Eye (tissue), 1 donor: ENCODE measurements around the gene TP53BP2.
A peak's percentile ranks its signal among the peaks of the same experiment; 100 is the strongest.
"Not testable (repeated sequence)": the region's sequence is repeated elsewhere in the genome, so short reads cannot be mapped to it uniquely, and the experiment has no call there.

ENCODE experiments used
- DNase-seq: peaks from one replicate; pipeline ENCODE4 v3.0.0-alpha.2; 2015

The TP53BP2 gene

DNA sequence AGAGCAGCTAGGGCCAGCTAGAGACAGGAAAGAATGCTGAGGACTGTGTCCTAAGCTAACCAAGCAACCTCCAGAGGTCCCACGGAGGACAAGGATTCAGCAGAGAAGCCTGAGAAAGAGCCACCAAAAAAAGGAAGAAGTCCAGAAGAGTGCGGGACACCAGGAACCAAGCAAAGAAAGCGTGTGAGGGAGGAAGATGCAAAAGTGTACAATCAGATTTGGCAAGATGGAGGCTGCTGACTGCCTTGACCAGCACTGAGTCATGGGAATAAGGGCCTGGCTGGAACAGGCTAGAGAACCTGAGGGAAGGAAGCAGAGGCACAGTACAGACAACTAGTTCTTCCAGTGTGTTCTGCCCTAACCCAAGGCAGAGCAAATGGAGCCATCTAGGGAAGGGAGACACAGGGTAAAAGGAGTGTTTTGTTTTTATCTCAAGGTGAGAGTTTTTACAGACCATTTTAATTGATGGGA, 18.5 kb downstream of the TP53BP2 start:
- DNase-seq = no peak

DNA sequence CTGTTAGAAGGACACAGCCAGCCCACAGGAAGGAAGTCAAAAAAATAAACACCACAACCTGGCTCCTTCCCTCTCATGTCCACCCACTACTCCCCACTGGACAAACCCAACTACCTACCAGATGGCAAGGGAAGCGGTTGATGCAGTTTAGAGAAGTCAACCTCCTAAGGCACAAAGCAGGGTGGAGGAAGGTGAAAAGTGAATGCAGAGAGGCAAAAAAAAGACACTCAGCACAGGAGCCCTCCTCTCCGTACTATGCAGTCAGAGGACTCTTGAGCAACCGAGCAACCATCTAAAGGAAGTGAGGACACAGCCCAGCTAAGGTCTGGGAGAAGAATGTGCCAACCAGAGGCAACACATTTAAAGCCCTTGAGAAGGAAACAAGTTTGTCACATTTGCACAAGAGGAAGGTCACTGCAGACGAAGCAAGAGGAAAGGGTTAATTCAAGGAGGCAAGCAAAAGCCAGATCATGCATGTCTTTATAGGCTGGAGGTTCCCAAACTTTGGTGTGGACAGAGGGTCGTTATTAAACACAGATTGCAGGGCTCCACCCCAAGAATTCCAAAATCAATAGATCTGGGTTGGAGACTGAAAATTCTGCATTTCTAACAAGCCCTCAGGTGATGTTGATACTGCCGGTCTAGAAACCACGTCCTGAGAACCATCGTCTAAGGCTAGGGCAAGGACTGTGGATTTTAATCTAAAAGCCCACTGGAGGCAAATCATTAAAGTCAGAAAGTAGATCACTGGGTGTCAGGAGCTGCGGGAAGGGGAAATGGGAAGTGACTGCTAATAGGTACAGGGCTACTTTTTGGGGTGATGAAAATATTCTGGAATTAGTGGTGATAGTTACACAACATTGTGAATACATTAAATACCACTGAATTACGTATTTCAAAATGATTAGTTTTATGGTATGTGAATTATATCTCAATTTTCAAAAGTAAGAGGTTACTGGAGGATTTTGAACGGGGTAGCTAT, 19.7 kb downstream of the TP53BP2 start:
- no peak for DNase-seq

DNA sequence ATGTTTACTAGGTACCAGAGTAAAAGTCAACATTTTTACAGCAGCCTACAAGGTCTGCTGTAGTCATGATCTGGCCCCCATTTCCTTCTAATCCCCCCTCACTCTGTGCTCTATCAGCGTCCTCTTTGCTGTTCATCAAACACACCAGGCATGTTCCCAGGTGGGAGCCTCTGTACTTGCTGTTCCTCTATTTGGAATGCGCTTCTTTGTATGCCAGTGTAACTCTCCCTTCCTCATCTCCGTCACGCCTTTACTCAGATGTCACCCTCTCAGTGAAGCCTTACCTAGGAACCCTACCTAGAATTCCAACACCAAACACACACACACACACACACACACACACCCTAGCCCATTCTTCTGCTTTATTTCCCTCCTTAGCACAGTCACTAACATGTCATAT, 21.0 kb downstream of the TP53BP2 start:
- no peak for DNase-seq

DNA sequence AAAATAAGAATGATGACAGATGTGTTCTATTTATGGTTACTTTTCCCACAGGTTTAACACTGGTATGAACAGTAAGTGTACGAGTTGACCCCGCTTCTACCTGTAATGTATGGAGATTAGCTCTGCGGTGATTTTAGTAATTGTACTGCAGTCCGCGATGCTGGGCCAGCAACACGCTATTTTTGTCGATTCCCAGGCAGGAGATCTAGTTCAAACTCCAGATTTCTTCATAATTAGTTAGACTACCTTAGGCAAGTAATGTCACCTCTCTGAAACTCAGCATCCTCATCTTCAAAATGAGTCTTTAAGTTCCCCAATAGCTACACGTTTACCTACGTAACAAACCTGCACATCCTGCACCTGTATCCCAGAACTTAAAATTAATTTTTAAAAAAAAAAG, 21.5 kb downstream of the TP53BP2 start:
- DNase-seq = no peak

DNA sequence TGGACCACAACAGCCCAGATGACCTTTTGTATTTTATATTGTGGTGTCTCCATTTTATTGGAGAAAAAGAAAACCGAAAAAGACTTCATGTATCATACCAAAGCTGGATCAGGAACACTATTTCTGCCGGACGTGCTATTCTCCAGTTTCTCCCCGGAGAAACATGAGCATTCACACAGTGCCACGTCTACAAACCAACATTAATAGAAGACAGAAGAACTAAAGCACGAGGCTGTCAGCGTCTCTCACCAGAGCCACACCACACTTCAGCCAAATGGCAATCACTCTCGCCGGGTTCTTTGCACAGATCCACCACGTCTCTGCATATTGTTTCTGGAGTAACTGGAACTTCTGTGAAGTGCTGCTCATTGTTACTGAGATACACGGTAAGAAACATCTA, 24.8 kb downstream of the TP53BP2 start:
- DNase-seq = no peak

DNA sequence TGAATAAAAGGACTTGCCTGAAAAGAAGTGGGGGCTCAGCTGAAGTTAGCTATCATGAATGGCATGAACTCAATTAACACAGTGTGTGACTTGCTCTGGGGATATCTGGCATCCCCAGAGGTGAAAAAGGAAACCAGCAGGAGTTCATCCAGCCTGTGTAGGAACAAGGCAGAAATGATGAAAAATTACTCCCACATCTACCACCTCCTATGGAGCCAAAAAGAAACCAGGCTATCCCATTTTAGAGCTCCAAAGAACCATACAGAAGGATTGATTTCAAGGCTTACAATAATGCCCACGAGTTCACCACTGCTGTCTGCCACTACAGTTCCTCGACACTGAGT, 25.3 kb downstream of the TP53BP2 start:
- no peak for DNase-seq

DNA sequence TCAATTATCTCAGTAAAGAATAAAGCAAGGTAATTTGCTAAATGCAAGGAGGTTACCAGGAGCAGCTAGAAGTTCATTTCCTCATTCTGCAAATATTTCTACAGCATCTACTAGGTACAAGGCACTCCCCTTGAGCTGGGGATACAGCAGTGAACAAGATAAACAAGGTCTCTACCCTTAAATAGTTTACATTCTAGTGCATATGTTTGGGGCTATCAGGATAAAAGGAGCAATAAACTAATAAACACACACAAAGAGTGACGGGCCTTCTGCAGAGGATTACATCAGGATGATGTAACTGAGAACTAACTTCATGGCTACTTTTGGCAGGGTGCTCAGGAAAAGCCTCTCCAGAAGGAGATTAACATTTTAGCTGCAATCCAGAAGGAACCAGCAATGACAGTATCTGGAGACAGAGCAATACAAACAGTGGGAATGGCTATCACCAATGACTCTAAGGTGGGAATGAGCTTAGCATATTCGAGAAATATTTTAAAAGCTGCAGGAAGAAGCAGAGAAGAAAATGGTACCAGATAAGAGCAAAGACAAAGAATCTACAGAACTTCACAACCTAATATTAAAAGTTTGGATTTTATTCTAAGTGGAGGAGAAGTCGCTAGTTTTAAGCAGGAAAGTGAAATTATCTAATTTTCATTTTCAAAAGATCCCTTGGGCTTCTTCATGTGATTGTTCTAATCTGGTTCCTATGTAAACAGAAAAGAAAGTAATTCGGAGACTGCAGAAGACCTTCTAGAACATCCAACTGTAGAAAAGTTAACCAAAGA, 25.8 kb downstream of the TP53BP2 start:
- no peak for DNase-seq

DNA sequence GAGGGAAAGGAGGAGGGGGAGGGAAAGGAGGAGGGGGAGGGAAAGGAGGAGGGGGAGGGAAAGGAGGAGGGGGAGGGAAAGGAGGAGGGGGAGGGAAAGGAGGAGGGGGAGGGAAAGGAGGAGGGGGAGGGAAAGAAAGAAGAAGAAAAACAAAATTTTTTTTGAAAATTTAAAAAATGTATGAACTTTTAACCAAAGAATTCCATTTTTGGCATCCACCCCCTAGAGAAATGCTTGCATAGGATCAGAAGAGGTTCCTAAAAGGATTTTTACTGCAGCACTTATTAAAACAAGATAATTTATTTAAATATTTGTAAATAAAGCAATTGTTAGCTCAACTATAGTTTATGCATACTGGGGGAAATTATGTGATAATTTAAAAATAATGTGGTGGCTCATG, 28.5 kb downstream of the TP53BP2 start:
- DNase-seq = not testable (repeated sequence)

DNA sequence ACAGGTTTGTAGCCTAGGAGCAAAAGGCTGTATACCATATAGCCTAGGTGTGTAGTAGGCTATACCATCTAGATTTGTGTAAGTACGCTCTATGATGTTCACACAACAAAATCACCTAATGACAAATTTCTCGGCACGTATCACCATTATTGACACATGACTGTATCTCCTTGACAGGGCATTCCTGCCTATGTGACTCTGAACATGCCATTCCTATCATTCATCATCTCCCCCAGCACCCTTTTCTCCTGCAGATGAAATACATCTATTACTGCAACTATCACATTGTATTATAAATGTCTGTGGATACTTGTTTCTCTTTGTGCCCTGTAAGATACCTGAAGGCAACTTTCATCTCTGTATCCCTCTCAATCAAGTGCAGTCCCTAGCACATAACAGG, 29.9 kb downstream of the TP53BP2 start:
- no peak for DNase-seq

DNA sequence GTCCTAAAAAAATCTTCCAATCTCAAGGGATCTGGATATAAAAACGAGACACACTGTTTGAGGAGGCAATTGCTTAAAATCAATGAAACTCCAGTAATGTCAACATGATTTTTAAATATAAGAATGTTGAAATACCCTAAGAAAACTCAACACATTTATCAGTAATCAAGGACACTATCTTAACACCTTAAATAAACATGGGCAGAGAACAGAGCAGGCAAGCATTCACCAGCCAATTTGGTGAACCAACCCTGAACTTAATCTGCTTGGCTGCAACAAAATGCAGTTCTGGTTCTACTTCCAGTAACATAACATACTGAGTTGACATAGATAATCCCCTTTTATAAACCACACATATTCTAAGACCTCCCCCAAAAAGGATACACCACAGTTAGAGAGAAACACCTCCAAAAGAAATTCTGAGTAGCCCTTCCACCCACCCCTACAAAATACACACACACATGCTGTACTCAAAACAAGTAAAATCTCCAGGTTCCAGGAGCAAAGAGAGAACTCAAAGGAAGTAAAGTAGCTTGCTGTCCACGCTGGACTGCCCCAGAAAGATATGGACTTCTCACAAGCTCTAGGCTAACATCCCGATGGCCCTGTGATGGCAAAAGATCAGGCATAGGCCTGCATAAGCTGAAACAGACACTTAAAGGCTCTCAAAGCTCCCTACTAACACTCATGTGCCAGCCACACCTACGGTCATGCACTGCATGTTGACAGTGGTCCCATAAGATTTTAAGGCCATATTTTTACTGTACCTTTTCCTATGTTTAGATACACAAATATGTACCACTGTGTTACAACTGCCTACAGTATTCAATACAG, 30.5 kb downstream of the TP53BP2 start:
- no peak for DNase-seq

DNA sequence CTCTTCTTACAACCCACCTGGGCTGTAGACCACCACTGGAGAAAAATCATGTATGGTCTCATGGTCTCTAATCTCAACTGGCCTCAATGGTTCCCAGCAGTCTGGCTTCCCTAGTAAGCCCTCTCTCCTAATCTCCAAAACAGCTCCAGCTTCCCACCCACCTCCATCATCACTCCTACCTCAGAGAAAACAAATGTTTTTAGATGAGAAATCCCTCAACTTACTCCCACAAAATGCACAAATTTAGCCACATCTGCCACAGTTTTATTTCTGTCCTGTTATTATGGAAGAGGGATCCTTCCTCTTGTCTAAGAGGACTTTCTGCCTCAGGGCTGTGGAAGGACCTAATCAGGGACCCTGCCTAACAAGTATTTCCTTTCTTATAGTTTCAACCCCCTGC, 32.1 kb downstream of the TP53BP2 start:
- no peak for DNase-seq

DNA sequence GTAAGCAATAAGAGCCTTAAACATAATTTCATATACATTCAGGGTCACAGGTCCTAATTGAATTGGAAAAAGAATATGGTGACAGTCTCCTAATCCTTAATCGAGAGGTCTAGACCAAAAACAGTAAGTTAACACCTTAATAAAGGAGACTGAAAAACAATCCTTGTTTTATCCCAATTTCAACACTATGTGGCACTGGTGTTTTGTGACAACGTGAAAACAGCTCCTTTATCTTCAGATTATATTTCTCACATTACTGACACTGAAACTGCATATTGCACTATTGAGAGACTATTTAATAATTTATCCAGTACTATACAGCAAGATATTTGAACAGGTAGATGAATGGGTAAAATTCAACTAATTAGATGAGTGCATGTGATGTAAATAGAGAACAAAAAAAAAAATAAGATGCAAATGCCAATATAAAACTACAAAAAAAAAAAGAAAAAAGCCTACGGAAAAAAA, 34.1 kb downstream of the TP53BP2 start:
- peak; percentile 65 for DNase-seq

DNA sequence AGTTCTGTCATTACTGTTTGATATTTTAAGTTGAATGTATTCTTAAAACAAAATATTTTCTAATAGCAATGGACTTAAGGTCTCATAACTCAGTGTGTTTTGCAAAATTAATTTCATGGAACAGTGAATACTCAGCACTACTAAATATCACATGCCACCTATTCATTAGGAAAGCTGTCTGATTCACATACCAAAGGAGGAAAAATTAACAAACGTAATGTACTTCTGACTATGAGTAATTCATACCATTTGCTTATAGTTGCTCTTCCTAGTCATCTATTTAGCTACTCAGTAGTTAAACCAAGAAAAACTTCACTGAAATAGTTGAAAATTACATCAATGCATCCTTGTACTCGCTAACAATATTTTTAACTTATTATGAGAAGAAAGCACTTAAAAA, 35.2 kb downstream of the TP53BP2 start:
- DNase-seq = no peak

DNA sequence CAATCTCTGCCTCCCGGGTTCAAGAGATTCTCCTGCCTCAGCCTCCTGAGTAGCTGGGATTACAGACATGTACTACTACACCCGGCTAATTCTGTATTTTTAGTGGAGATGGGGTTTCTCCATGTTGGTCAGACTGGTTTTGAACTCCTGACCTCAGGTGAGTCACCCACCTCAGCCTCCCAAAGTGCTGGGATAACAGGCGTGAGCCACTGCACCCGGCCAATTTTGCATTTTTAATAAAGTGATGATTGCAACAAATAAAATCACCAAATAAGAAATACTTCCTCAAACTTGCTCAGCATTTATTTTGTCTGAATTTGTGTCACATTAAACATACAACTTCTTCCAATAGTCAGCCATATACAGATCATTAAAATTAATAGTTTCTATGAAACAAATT, 35.8 kb downstream of the TP53BP2 start:
- DNase-seq = not testable (repeated sequence)

DNA sequence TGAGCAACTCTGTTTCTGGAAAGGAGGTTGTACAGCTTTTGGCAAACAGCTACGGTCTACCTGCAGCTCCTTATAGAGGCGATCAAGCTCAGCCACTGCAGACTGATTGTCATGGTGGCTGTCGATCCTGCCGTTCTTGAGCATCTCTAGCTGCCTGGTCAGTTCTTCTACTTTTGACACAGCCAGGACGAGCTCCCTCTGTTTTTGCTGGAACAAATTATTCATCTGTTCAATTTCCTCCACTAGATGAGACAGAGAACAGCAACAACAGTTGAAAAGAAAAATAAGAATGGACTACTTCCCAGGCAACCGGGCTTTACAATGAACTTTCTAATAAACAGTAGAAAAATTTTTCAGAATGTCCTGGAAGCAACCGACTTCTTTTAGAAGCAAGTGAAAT, 42.5 kb downstream of the TP53BP2 start:
- no peak for DNase-seq

DNA sequence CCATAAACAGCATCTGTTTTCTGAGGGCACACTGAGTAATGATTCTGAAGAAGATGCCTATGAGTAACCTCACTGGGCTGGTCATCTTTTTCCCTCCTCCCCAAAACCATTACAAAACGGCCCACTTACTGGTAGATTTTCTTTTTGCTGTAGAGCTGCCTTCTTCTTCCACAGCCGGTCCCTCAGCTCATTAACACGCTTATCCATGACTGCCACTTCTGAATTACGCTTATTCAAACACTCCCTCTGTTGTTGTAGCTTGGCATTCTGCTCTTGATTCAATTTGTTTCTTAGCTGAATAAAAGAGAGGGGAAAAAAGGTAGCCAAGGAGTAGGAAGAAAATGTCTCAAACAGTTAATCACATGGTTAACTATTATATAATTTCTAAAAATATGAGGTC, 43.1 kb downstream of the TP53BP2 start:
- DNase-seq = no peak

DNA sequence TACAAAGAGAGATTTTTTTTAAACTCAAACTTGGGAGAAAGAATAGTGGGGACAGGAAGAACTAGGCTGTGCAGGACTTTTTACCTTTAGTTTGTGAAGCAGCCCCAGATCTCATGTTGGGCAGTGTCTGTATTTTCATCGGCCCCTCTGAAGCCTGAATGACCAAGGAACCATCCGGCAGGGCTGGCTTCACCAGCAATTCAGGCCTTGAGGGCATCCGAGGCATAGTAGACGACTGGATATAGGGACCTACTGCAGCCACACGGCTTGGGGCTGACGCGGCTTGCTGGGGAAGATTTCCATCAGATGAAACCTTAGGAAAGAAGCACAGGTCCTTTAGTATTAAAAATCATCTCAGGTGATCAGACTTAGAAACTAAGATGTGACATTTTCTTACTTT, 43.7 kb downstream of the TP53BP2 start:
- no peak for DNase-seq

DNA sequence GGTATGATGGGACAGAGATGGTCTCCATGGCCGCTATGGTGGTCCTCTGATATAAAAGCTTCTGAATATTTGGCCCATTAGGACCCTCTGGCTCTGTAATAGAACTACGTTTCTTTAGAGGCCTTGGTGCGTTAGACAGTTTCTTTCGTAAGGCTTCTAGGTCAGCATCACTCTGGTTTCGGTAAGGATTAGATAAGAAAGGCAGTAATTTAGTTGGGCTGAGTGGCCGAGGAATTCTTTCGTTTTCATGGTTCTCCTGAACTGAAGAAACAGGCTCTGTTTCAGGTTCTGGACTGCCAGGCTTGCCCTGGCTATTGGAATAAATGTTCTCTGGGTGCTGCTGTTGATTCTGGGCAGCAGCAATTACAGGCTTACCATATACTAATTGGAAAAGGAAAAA, 49.5 kb downstream of the TP53BP2 start:
- no peak for DNase-seq

DNA sequence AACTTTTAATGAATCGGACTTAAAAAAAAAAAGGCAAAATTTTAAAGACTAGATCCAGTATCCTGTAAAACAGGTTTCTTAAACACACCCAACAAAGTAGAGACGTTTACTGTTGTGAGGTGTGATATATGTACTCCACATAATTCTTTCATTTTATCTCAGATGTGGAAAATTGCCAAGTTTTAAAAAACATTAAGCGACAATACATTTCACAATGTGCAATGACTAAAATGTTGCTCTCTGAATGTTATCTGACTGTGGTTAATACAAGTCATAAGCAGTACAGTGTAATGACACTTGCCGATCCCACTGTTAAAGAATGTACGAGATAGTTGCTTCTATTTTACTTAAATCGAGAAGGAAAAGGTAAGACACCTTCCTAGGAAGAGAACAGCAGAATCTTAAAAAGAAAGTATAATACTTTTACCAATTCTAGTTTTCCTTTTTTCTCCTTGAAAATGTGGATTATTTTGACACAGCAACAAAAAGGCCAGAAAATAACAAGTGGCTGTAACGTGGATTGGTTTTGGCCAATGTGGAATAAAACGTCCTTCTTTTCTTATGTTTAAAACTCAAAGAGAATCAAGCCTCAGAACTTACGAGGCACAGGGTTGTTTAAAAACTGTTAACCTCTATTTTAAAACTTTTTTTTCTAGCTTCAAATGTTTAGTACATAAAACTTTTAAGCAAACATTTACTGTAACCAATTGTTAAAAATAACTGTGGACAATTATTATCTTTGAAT, 51.4 kb downstream of the TP53BP2 start:
- no peak for DNase-seq

DNA sequence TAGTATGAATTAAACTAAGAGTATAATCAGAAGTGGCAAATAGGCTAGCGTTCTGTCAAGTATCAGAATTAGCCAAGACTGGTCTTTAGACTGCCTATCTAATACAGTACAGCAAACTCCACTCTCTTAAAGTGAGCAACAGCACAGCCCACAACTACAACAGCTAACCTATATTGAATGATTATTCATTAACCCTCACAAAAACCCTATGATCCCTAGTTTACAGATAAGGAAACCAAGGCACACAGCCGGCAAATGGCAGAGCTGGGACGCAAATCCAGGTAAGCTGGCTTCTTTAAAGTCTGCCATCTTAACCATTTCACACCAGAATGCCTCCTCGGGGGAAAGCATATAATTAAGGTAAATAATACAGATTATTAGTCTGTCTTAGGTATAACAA, 52.0 kb downstream of the TP53BP2 start:
- DNase-seq = no peak

DNA sequence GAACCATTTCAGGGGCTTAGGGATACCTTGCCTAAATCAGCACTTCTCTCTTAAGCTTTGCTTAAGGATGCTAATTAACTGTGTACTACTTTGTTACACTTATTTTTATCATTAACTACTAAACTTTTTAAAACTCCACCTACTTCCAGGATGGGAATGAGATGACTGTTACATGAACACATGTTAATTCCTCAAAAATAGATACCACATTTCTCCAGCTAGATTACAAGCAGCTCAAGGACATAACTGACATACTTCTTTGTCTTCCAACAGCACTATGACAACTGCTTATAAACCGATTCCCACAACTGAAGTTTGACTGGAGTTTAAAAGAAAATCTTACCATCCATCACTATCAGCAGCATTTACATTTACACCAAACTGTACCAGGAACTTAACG, 53.7 kb downstream of the TP53BP2 start:
- no peak for DNase-seq

DNA sequence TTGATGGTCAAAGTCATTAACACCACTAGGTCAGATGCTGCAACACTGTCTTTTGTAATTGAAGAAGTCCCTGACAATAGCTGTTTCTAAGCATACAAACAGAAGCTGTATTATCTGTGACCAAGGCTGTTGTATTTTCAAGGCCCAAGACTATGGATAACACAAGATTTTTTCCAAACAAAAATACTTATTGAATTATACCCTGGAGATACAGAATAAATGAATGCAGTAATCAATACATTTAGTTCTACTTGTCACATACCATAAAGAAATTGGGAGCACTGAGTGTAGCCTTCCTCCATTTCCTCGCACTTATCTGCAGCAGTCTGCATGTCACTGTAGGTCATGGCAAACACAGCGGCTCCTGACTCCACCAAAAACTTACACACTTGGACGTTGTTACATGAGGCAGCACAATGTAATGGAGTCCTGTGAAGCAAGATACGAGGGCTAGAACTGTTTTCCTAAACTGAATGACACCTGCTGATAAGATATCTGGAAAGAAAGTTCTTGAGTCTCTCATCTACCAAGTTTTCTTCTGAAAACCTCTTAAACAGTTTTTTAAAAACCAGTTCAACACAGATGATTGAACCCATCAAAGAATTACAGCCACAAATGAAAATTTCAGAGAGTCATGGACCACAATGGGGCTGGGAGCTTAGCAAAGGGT, 56.9 kb downstream of the TP53BP2 start:
- DNase-seq = no peak
